HG02588 (cell line): Measurements from ENCODE around the gene KRTAP9-6.
"Not testable (repeated sequence)": the region's sequence is repeated elsewhere in the genome, so short reads cannot be mapped to it uniquely, and the experiment has no call there.

Source experiments
- ATAC-seq: cut with Tn5 transposase; IDR thresholded peaks from one replicate; pipeline ENCODE4 v1.9.1; 2021; ENCODE audit warnings: mild to moderate bottlenecking, moderate library complexity; ENCODE audit not compliant: unreplicated experiment

Gene KRTAP9-6

DNA sequence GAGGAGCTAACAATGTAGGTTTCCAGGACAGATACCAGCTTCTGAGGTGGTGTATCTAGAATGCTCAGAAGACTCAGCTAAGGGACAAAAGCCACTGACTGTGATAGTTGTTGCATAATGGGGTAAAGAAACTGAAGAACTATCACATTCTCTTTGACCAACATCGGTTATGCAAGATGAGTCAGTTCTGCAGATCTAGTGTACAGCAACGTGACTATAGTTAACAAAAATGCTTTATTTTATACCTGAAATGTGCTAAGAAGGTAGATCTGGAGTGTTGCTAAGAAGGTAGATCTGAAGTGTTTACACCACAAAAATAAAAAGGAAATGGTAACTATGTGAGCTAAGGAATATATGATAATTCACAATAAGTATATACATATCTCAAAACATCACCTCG is 2.5 kb downstream of the KRTAP9-6 start:
- no peak for ATAC-seq

- ATAC-seq = not testable (repeated sequence)
These were observed 6.1 kb downstream of the KRTAP9-6 start for GRCh38 chr17:41271323-41271722.

- ATAC-seq = no peak
These were observed 6.7 kb downstream of the KRTAP9-6 start for GRCh38 chr17:41271858-41272257.

- ATAC-seq = not testable (repeated sequence)
These were observed 10.5 kb downstream of the KRTAP9-6 start, which contains the start of gene KRTAP9-7 for GRCh38 chr17:41275648-41276190. Gene KRTAP9-7, plus strand, starts transcription at chr17:41275698. Its CDS starts 0 bp downstream, at chr17:41275698.

- ATAC-seq = no peak
These were observed 13.2 kb downstream of the KRTAP9-6 start for GRCh38 chr17:41278176-41278955.

- no peak for ATAC-seq
These were observed 18.9 kb downstream of the KRTAP9-6 start for GRCh38 chr17:41284043-41284442.

GRCh38 chr17:41284546-41284945 is 19.4 kb downstream of the KRTAP9-6 start:
- no peak for ATAC-seq

GRCh38 chr17:41287050-41287449 is 21.9 kb downstream of the KRTAP9-6 start:
- no peak for ATAC-seq

DNA sequence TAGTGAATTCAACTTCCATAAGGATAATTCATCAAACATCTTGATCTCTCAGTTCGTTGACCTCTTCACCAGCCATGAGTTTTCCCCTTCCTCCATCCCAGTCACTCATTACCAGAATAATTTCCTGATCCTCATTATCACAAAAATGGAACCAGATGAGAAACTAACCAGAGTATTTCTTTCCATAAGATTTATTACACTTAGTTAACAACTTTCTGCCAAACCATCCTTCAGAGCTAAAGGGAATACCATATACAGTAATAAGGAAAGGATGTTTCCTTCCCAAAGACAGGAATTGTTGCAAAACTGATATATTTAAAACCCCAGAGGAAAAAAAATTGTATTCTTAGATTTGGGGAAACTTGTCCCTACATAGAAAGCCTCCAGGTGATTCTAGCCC is 28.8 kb downstream of the KRTAP9-6 start:
- ATAC-seq = no peak

GRCh38 chr17:41296846-41297245 is 31.7 kb downstream of the KRTAP9-6 start:
- ATAC-seq = no peak

- ATAC-seq = no peak
These were observed 33.4 kb downstream of the KRTAP9-6 start for GRCh38 chr17:41298458-41299135.

- no peak for ATAC-seq
These were observed 36.1 kb downstream of the KRTAP9-6 start for GRCh38 chr17:41301204-41301790.

- ATAC-seq = no peak
These were observed 37.0 kb downstream of the KRTAP9-6 start, which contains the start of gene KRTAP29-1 for GRCh38 chr17:41301916-41302901. Gene KRTAP29-1, minus strand, starts transcription at chr17:41302851. Its CDS starts 0 bp downstream, at chr17:41302851.

DNA sequence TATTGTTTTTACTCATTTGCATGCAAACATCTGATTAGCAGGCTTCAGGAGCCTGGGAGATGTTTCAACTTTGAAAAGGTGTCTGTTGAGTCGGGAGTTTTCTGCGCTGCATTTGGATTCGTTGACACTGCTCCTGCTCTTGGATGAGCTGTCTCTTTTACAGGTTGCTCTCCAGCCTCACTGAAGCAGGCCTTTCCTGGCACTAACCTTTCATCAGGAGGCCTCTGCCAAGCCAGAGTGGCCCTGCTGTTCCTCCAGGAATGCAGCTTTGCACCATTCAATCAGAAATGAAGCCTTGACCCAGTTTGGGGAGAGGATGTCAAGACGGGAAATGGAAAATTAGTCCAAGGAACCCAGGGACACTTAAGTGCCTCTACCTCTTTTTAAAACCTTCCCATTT is 37.8 kb downstream of the KRTAP9-6 start:
- ATAC-seq = no peak

- ATAC-seq = no peak
These were observed 38.9 kb downstream of the KRTAP9-6 start for GRCh38 chr17:41304091-41304490.

GRCh38 chr17:41307647-41308046 is 42.5 kb downstream of the KRTAP9-6 start:
- no peak for ATAC-seq

DNA sequence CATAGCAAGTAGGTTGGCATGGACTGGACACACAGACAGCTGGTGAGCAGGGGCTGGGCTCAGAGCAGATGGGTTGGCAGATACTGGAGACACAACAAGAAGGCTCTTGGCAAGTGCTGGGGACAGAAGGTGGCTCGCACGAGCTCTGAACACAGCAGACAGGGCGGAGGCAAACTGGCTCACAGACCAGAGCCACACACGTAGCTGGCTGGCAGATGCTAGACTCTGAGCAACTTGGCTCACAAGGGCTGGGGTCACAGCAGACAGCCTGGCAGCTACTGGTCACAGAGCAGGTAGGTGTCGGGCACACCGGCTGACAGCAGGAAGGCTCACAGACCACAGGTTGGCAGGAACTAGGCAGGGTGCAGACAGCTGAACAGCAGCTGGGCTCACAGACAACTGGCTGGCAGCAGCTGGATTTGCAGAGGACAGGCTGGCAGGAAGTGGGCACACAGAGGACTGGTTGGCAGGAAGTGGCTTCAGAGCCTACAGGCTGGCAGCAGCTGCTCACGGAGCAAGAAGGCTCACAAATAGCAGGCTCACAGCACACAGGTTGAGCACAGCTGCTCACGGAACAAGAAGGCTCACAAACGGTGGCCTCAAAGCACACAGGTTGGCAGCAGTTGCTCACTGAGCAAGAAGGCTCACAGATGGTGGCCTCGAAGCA is 43.2 kb downstream of the KRTAP9-6 start:
- ATAC-seq = no peak

- ATAC-seq = no peak
These were observed 43.8 kb downstream of the KRTAP9-6 start, which contains the start of gene KRTAP16-1 for GRCh38 chr17:41308918-41309359. Gene KRTAP16-1, minus strand, starts transcription at chr17:41309309. Its CDS starts 56 bp downstream, at chr17:41309253.

GRCh38 chr17:41311111-41311510 is 45.9 kb downstream of the KRTAP9-6 start:
- no peak for ATAC-seq
